ENCODE results near the gene HINT3.
A peak's percentile ranks its signal among the peaks of the same experiment; 100 is the strongest.
"Not testable (repeated sequence)": the region's sequence is repeated elsewhere in the genome, so short reads cannot be mapped to it uniquely, and the experiment has no call there.

HINT3 gene

GRCh38 chr6:125961117-125961516 lies 4.5 kb downstream of the HINT3 start:
- no peak for DNase-seq (ENCODE audit: low read depth in 1 of 2, low spot score in 1 of 2)

GRCh38 chr6:125962900-125963497 lies 6.4 kb downstream of the HINT3 start:
- no peak for DNase-seq (ENCODE audit: low read depth in 1 of 2, low spot score in 1 of 2)

- no peak for DNase-seq (ENCODE audit: low read depth in 1 of 2, low spot score in 1 of 2)
These were observed 7.2 kb downstream of the HINT3 start for GRCh38 chr6:125963817-125964216.

- no peak for DNase-seq (ENCODE audit: low read depth in 1 of 2, low spot score in 1 of 2)
These were observed 10.0 kb downstream of the HINT3 start for GRCh38 chr6:125966569-125966968.

GRCh38 chr6:125968493-125968892 lies 11.9 kb downstream of the HINT3 start:
- no peak for DNase-seq (ENCODE audit: low read depth in 1 of 2, low spot score in 1 of 2)

- no peak for DNase-seq (ENCODE audit: low read depth in 1 of 2, low spot score in 1 of 2)
These were observed 14.2 kb downstream of the HINT3 start for GRCh38 chr6:125970760-125971159.

GRCh38 chr6:125972478-125972877 lies 15.9 kb downstream of the HINT3 start:
- DNase-seq (ENCODE audit: low read depth in 1 of 2, low spot score in 1 of 2) = not testable (repeated sequence)

GRCh38 chr6:125974214-125974866 lies 17.8 kb downstream of the HINT3 start:
- no peak for DNase-seq (ENCODE audit: low read depth in 1 of 2, low spot score in 1 of 2)

GRCh38 chr6:125979101-125979500 lies 22.5 kb downstream of the HINT3 start:
- DNase-seq (ENCODE audit: low read depth in 1 of 2, low spot score in 1 of 2) = no peak

- DNase-seq (ENCODE audit: low read depth in 1 of 2, low spot score in 1 of 2) = no peak
These were observed 25.1 kb downstream of the HINT3 start for GRCh38 chr6:125981571-125982185.

- no peak for DNase-seq (ENCODE audit: low read depth in 1 of 2, low spot score in 1 of 2)
These were observed 26.8 kb downstream of the HINT3 start for GRCh38 chr6:125983246-125983945.

GRCh38 chr6:125984311-125984710 lies 27.7 kb downstream of the HINT3 start:
- no peak for DNase-seq (ENCODE audit: low read depth in 1 of 2, low spot score in 1 of 2)

- DNase-seq (ENCODE audit: low read depth in 1 of 2, low spot score in 1 of 2) = no peak
These were observed 29.0 kb downstream of the HINT3 start for GRCh38 chr6:125985522-125985921.

GRCh38 chr6:125985979-125986300 lies 29.4 kb downstream of the HINT3 start:
- DNase-seq (ENCODE audit: low read depth in 1 of 2, low spot score in 1 of 2) = no peak

- DNase-seq (ENCODE audit: low read depth in 1 of 2, low spot score in 1 of 2) = peak; percentile 57 to 70
These were observed 29.9 kb downstream of the HINT3 start, which contains the start of gene TRMT11 for GRCh38 chr6:125986301-125987025. TSS of gene TRMT11 (plus strand) at chr6:125986540. CDS start at chr6:125986551, 11 bp downstream.

GRCh38 chr6:125987026-125987617 lies 30.6 kb downstream of the HINT3 start:
- no peak for DNase-seq (ENCODE audit: low read depth in 1 of 2, low spot score in 1 of 2)

- DNase-seq (ENCODE audit: low read depth in 1 of 2, low spot score in 1 of 2) = no peak
These were observed 31.7 kb downstream of the HINT3 start for GRCh38 chr6:125988280-125988679.

- DNase-seq (ENCODE audit: low read depth in 1 of 2, low spot score in 1 of 2) = no peak
These were observed 33.1 kb downstream of the HINT3 start for GRCh38 chr6:125989631-125990030.

GRCh38 chr6:125991653-125992052 lies 35.1 kb downstream of the HINT3 start:
- DNase-seq (ENCODE audit: low read depth in 1 of 2, low spot score in 1 of 2) = no peak

GRCh38 chr6:125994670-125995488 lies 38.3 kb downstream of the HINT3 start:
- DNase-seq (ENCODE audit: low read depth in 1 of 2, low spot score in 1 of 2) = no peak
